IMR-90 (cell line): ENCODE results near the gene C2CD4C. TPM values are rescaled to one million over a fixed set of nuclear protein-coding genes. Genes with fewer than 3 reads are reported as not detected.

Experiments used
- ATAC-seq: fragments of 200-7000 bp; cut with Tn5 transposase; 2 replicates; pipeline ENCODE4 v1.9.1; 2020; ENCODE audit warnings: low read depth, mild to moderate bottlenecking, moderate library complexity
- BruUV-seq: library from RNA; stranded (reverse); fragments of 400-500 nt; replicated peaks from 2 replicates; lab custom pipeline; 2021; lab: Mats Ljungman, UMichigan
- CTCF ChIA-PET: fragments of 300-600 bp; formaldehyde crosslinking; extraction: SDS; loops from one replicate; lab custom pipeline; 2021; ENCODE audit warnings: antibody characterized with exemption; lab: Yijun Ruan, JAX
- POLR2A ChIA-PET: fragments of 300-600 bp; sonication (Branson Sonifier 250); formaldehyde crosslinking; loops from one replicate; lab custom pipeline; 2022; ENCODE audit warnings: antibody characterized with exemption; ENCODE audit not compliant: unreplicated experiment; lab: Charles Lee
- DNase-seq: peaks from one replicate; pipeline ENCODE4 v3.0.0; 2013
- H2AFZ ChIP-seq: replicated peaks from 2 replicates; pipeline ENCODE3; 2013; ENCODE audit warnings: low read length, mild to moderate bottlenecking; ENCODE audit not compliant: poor library complexity
- H2AK5ac ChIP-seq: 2 replicates; pipeline ENCODE4 v1.6.1; 2013; ENCODE audit warnings: low read depth, low read length, inconsistent platforms
- H2AK9ac ChIP-seq: replicated peaks from 2 replicates; pipeline ENCODE3; 2013; ENCODE audit warnings: mild to moderate bottlenecking, low read depth, low read length, moderate library complexity; ENCODE audit not compliant: poor library complexity
- H2BK120ac ChIP-seq: 2 replicates; pipeline ENCODE4 v1.6.1; 2013; ENCODE audit warnings: low read depth, low read length, inconsistent platforms
- H2BK15ac ChIP-seq: 3 replicates; pipeline ENCODE4 v1.6.1; 2013; ENCODE audit warnings: low read depth, low read length, inconsistent platforms
- H2BK20ac ChIP-seq: 2 replicates; pipeline ENCODE4 v1.6.1; 2013; ENCODE audit warnings: low read depth, mild to moderate bottlenecking, inconsistent platforms, low read length, moderate library complexity
- H2BK5ac ChIP-seq: 2 replicates; pipeline ENCODE4 v1.6.1; 2013; ENCODE audit warnings: mild to moderate bottlenecking, low read depth, low read length, inconsistent platforms; ENCODE audit not compliant: poor library complexity, severe bottlenecking
- H3K14ac ChIP-seq: replicated peaks from 2 replicates; pipeline ENCODE4 v1.6.1; 2013; ENCODE audit warnings: low read depth, low read length, inconsistent platforms
- H3K18ac ChIP-seq: 2 replicates; pipeline ENCODE4 v1.6.1; 2013; ENCODE audit warnings: low read depth, low read length, control low read depth
- H3K23ac ChIP-seq: 2 replicates; pipeline ENCODE4 v1.6.1; 2013; ENCODE audit warnings: low read depth, low read length, inconsistent platforms
- H3K27ac ChIP-seq: 2 replicates; pipeline ENCODE4 v1.5.1; 2013; ENCODE audit warnings: mild to moderate bottlenecking, control low read depth, low read length; ENCODE audit not compliant: insufficient read depth
- H3K27me3 ChIP-seq: 2 replicates; pipeline ENCODE4 v1.6.1; 2013; ENCODE audit warnings: low read length; ENCODE audit not compliant: control insufficient read depth, insufficient read depth
- H3K36me3 ChIP-seq: 2 replicates; pipeline ENCODE4 v1.6.1; 2013; ENCODE audit warnings: low read length, mixed read lengths; ENCODE audit not compliant: control insufficient read depth, insufficient read depth
- H3K4ac ChIP-seq: 2 replicates; pipeline ENCODE4 v1.6.1; 2013; ENCODE audit warnings: low read depth, low read length, inconsistent platforms
- H3K4me1 ChIP-seq: 2 replicates; pipeline ENCODE4 v1.6.1; 2013; ENCODE audit warnings: low read length, mixed read lengths; ENCODE audit not compliant: control insufficient read depth, insufficient read depth
- H3K4me2 ChIP-seq: 2 replicates; pipeline ENCODE4 v1.6.1; 2013; ENCODE audit warnings: low read depth, mild to moderate bottlenecking, control low read depth, low read length, moderate library complexity
- H3K4me3 ChIP-seq: 2 replicates; pipeline ENCODE4 v1.5.1; 2013; ENCODE audit warnings: low read depth, mild to moderate bottlenecking, control low read depth, low read length, moderate library complexity; ENCODE audit not compliant: insufficient read depth
- H3K56ac ChIP-seq: 2 replicates; pipeline ENCODE4 v1.6.1; 2013; ENCODE audit warnings: low read length, inconsistent platforms; ENCODE audit not compliant: insufficient read depth; ENCODE audit errors: extremely low read depth
- H3K79me1 ChIP-seq, 2 experiments: 2 replicates each; pipeline ENCODE4 v1.6.1; 2013; ENCODE audit warnings: low read length in 2 of 2, inconsistent platforms in 1 of 2, low read depth in 1 of 2
- H3K9ac ChIP-seq: 2 replicates; pipeline ENCODE4 v1.6.1; 2013; ENCODE audit warnings: low read depth, low read length, control low read depth
- H3K9me1 ChIP-seq: 2 replicates; pipeline ENCODE4 v1.6.1; 2013; ENCODE audit warnings: low read length, inconsistent platforms; ENCODE audit not compliant: insufficient read depth
- H3K9me3 ChIP-seq: 2 replicates; pipeline ENCODE4 v1.6.1; 2013; ENCODE audit warnings: low read length; ENCODE audit not compliant: control insufficient read depth, insufficient read depth
- H4K20me1 ChIP-seq: 2 replicates; pipeline ENCODE4 v1.6.1; 2013; ENCODE audit warnings: low read length, inconsistent platforms; ENCODE audit not compliant: insufficient read depth
- H4K5ac ChIP-seq: 2 replicates; pipeline ENCODE4 v1.6.1; 2013; ENCODE audit warnings: mild to moderate bottlenecking, low read depth, low read length, control low read depth
- H4K8ac ChIP-seq, 2 experiments: 2 replicates each; pipeline ENCODE4 v1.6.1; 2013; ENCODE audit warnings: low read depth in 2 of 2, low read length in 2 of 2, control low read depth in 1 of 2, inconsistent platforms in 1 of 2
- H4K91ac ChIP-seq: 2 replicates; pipeline ENCODE4 v1.6.1; 2013; ENCODE audit warnings: low read depth, low read length, inconsistent platforms; ENCODE audit not compliant: insufficient read depth
- BHLHE40 ChIP-seq: fragments of 150-350 bp; IDR thresholded peaks from 2 replicates; pipeline ENCODE4 v1.6.1; 2016; ENCODE audit warnings: mild to moderate bottlenecking, low read depth, low read length
- CEBPB ChIP-seq: IDR thresholded peaks from 2 replicates; pipeline ENCODE4 v1.6.1; 2012; ENCODE audit warnings: low read depth, low read length, improper control_type of control experiment
- CHD1 ChIP-seq: IDR thresholded peaks from 2 replicates; pipeline ENCODE4 v1.6.1; 2012; ENCODE audit warnings: low read depth, low read length, improper control_type of control experiment
- MAFK ChIP-seq: IDR thresholded peaks from 2 replicates; pipeline ENCODE4 v1.6.1; 2012; ENCODE audit warnings: low read depth, low read length, improper control_type of control experiment
- MAZ ChIP-seq: IDR thresholded peaks from 2 replicates; pipeline ENCODE4 v1.6.1; 2012; ENCODE audit warnings: low read depth, mild to moderate bottlenecking, low read length, improper control_type of control experiment, moderate library complexity, borderline replicate concordance
- MXI1 ChIP-seq: IDR thresholded peaks from 2 replicates; pipeline ENCODE4 v1.6.1; 2012; ENCODE audit warnings: low read depth, mild to moderate bottlenecking, low read length, moderate library complexity, borderline replicate concordance
- POLR2A ChIP-seq: IDR thresholded peaks from 2 replicates; pipeline ENCODE4 v1.6.1; 2012; ENCODE audit warnings: mild to moderate bottlenecking, low read depth, low read length
- RAD21 ChIP-seq: IDR thresholded peaks from 2 replicates; pipeline ENCODE4 v1.6.1; 2012; ENCODE audit warnings: low read length, improper control_type of control experiment
- SMC3 ChIP-seq: fragments of 150-350 bp; IDR thresholded peaks from 2 replicates; pipeline ENCODE4 v1.6.1; 2016; ENCODE audit warnings: low read depth, mild to moderate bottlenecking, antibody characterized with exemption, low read length, moderate library complexity
- USF2 ChIP-seq: fragments of 150-350 bp; IDR thresholded peaks from 2 replicates; pipeline ENCODE4 v1.6.1; 2017; ENCODE audit warnings: mild to moderate bottlenecking, antibody characterized with exemption, low read length, low read depth
- WGBS, 2 experiments: methylation state at CpG; one replicate each; pipeline versions ENCODE4 v1.1.5 to v1.1.7; 2013; ENCODE audit warnings: missing lambda C conversion rate in 2 of 2; ENCODE audit not compliant: insufficient read length in 1 of 2; ENCODE audit errors: extremely low coverage in 2 of 2; 5-methylcytosine and 5-hydroxymethylcytosine counted together
- dilution Hi-C: fragments of 300-500 bp; cut with HindIII; formaldehyde crosslinking; loops from one replicate; pipeline ENCODE4 v1.14.3; 2018; ENCODE audit warnings: low sequenced_read_pairs; ENCODE audit not compliant: unreplicated experiment
- in situ Hi-C: fragments of 300-500 bp; cut with MboI; formaldehyde crosslinking; loops from 3 replicates; pipeline ENCODE4 v1.14.3; 2019; ENCODE audit warnings: low sequenced_read_pairs, inconsistent platforms, mixed read lengths
- intact Hi-C: fragments of 100-400 bp; cut with micrococcal nuclease; formaldehyde crosslinking; loops from 2 replicates; pipeline ENCODE4 v1.10.0; 2022
- polyA plus RNA-seq, 3 experiments: library from polyadenylated mRNA; depleted of rRNA; stranded (reverse); fragments of >200 nt; gene quantifications; 2 replicates each; pipeline ENCODE4 v1.2.3, GENCODE V29; 2012; ENCODE audit warnings: low replicate concordance in 1 of 3
- total RNA-seq: library from RNA; depleted of rRNA; stranded (reverse); fragments of >200 nt; gene quantifications from 2 replicates; pipeline ENCODE4 v1.2.3, GENCODE V29; 2012

The C2CD4C gene
- total and polyA plus RNA-seq, 2 of the 4 experiments (the other 2 are of a cell fraction): under 0.01 to 0.07 TPM

DNA sequence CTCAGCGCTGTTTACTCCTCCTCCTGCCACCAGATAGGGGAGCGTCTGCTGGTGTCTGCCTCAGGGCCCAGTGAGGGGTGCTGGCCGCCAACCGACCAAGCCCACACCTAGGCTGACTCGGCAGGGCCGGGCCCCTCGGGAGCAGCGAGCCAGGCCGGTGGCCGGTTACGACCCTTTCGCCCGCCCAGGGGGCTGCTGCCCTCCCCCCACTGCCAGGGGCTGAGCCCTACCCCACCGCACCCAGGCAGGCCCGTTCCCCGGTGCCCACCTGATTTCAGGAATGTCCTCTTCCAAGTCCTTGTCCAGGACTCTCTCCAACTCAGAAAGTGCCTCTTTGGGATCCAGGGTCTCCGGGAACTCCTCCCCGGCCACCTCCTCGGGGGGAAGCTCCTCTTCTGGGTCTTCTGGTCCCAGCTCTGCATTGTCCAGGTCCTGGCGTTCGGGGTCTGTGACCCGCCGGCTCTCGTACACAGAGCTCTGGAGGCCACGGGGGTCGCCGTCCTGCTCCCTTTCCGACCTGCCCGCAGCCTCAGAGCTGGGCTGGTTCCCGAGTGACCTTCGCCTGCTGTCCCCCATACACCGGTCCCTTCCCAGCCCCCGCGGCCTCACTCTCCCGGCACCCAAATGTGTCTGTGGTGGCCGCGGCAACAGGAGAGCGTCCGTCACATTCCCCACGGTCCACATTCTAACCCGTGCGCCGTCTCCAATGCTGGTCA is 33.4 kb downstream of the C2CD4C start:
- Histone ChIP-seq H3K9me3 (no peaks in the 10 kb centered on the region), H3K4me1 (peaks cover 1% of the 10 kb centered on the region; the same call in 1 of the 2 replicates), H3K27me3 (peaks cover 50% of the 10 kb centered on the region), H3K56ac (no peak overlapping the region), H3K14ac (no peak overlapping the region), H2BK120ac (no peak overlapping the region), H3K4ac (no peak overlapping the region), H3K9ac (no peak overlapping the region), H2AK5ac (no peak overlapping the region), H2AK9ac (no peak overlapping the region), H3K4me2 (no peak overlapping the region), H3K18ac (no peak overlapping the region), H3K36me3 (no peaks in the 10 kb centered on the region), H3K27ac (no peak overlapping the region), H3K23ac (no peak overlapping the region), H2BK20ac (no peak overlapping the region), H2AFZ (no peak overlapping the region), H4K91ac (no peak overlapping the region), H4K8ac (no peak overlapping the region), H3K9me1 (no peaks in the 10 kb centered on the region), H4K20me1 (no peaks in the 10 kb centered on the region), H2BK5ac (no peak overlapping the region), H4K5ac (no peak overlapping the region), H3K4me3 (no peak overlapping the region), H2BK15ac (no peak overlapping the region), H3K79me1 (no peaks in the 10 kb centered on the region)
- POLR2A ChIA-PET: no interaction called here
- dilution Hi-C loops (no loop called here), in situ Hi-C loops (no loop called here), intact Hi-C loops (no loop called here)
- 71% methylated on average over 13 of the region's 43 CpGs; no CpG with 5 or more reads in 1 of the 2 experiments for WGBS, 2 experiments
- CTCF ChIA-PET: no interaction called here
- no peak for DNase-seq
- no peak for ATAC-seq
- no peak for TF ChIP-seq MAFK
- TF ChIP-seq RAD21: no peak
- no peak for TF ChIP-seq USF2
- no peak for TF ChIP-seq CHD1
- no peak for TF ChIP-seq POLR2A
- no peak for TF ChIP-seq BHLHE40
- TF ChIP-seq CEBPB: no peak
- no peak for TF ChIP-seq SMC3
- TF ChIP-seq MAZ: no peak
- TF ChIP-seq MXI1: no peak
- no TSS peak for BruUV-seq
